ENCODE measurements around the gene TEX101. TPM values are rescaled to one million over a fixed set of nuclear protein-coding genes. Genes with fewer than 3 reads are reported as not detected.
"Not testable (repeated sequence)": the region's sequence is repeated elsewhere in the genome, so short reads cannot be mapped to it uniquely, and the experiment has no call there.

The TEX101 gene
- total RNA-seq, 3 donors from 2014 or later (not counting 1 experiment from before 2014, with no cell fraction given), result 1.4 TPM; not detected in 2

DNA sequence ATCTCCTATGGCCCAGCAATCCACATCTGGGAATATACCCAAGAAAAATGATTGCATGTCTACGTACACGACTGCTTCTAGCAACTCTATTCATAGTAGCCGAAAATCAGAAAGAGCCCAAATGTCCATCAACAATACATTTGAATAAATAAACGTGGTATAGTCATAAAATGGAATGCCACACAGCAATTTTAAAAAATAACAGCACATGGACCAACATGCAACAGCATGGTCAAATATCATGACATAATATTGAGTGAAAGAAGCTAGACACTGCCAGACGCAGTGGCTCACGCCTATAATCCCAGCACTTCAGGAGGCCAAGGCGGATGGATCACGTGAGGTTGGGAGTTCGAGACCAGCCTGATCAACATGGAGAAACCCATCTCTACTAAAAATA is 16.3 kb downstream of the TEX101 start:
- Mint-ChIP-seq H3K36me3 (no peaks in the 10 kb centered on the region), H3K4me3 (no peak overlapping the region), H3K4me1 (peaks cover 9% of the 10 kb centered on the region in 2 donors), H3K9me3 (no peaks in the 10 kb centered on the region), H3K27ac (no peak overlapping the region), H3K27me3 (ENCODE audit: low read depth in 2 of 2) (no peaks in the 10 kb centered on the region)
- intact Hi-C loops (cut with micrococcal nuclease), result no loop called here
- H3K27me3 ChIP-seq (ENCODE audit: control insufficient read depth, insufficient read depth, low read length), result no peaks in the 10 kb centered on the region
- H3K9me3 ChIP-seq (ENCODE audit: control insufficient read depth, insufficient read depth, low read length), result no peaks in the 10 kb centered on the region
- DNase-seq (no peak), ATAC-seq (no peak)
- no peaks in the 10 kb centered on the region for H3K36me3 ChIP-seq (ENCODE audit: control insufficient read depth, insufficient read depth, low read length)
- no peaks in the 10 kb centered on the region for H3K4me1 ChIP-seq (ENCODE audit: control insufficient read depth, insufficient read depth, low read length)
- no peak overlapping the region for H3K4me3 ChIP-seq (ENCODE audit: low read length)
- WGBS (ENCODE audit: insufficient coverage), result 95% methylated on average over 9 of the region's 9 CpGs
- no peak overlapping the region for H3K27ac ChIP-seq (ENCODE audit: low read length)
- no peak for TF ChIP-seq CTCF (IDR thresholded peaks at IDR 0.05)

- ATAC-seq, result no peak
- Mint-ChIP-seq H3K4me1 (peaks cover 18 to 20% of the 10 kb centered on the region in 2 donors), H3K4me3 (no peak overlapping the region), H3K27ac (peak overlapping the region in 1 of 2 donors; percentile 29), H3K36me3 (no peaks in the 10 kb centered on the region), H3K9me3 (no peaks in the 10 kb centered on the region), H3K27me3 (ENCODE audit: low read depth in 2 of 2) (no peaks in the 10 kb centered on the region)
- no peak for TF ChIP-seq CTCF (IDR thresholded peaks at IDR 0.05)
- Histone ChIP-seq H3K9me3 (ENCODE audit: control insufficient read depth, insufficient read depth, low read length) (no peaks in the 10 kb centered on the region), H3K27me3 (ENCODE audit: control insufficient read depth, insufficient read depth, low read length) (no peaks in the 10 kb centered on the region), H3K36me3 (ENCODE audit: control insufficient read depth, insufficient read depth, low read length) (no peaks in the 10 kb centered on the region), H3K4me1 (ENCODE audit: control insufficient read depth, insufficient read depth, low read length) (peaks cover 11% of the 10 kb centered on the region), H3K4me3 (ENCODE audit: low read length) (no peak overlapping the region), H3K27ac (ENCODE audit: low read length) (no peak overlapping the region)
- 93% methylated on average over 1 of the region's 2 CpGs for WGBS (ENCODE audit: insufficient coverage)
- no peak for DNase-seq
- intact Hi-C loops (cut with micrococcal nuclease), result loop anchor here (1.0 kb wide), 2 partner anchors 86 to 219 kb away; no protein-coding TSS in a partner anchor
Measured at GRCh38 chr19:43433358-43433673, 18.6 kb downstream of the TEX101 start.

DNA sequence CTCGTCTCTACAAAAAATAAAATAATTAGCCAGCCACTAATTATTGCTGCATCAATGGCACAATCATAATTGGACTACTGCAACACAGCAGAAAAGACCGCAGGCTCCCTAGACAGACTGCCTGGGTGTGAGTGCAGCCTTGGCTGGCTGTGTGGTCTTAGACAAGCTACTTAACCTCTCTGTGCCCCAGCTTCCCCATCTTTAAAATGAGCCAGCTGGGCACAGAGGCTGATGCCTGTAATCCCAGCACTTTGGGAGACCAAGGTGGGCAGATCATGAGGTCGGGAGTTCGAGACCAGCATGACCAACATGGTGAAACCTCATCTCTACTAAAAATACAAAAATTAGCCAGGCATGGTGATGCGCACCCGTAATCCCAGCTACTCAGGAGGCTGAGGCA is 19.0 kb downstream of the TEX101 start:
- intact Hi-C loops (cut with micrococcal nuclease), result loop anchor here (1.0 kb wide), 2 partner anchors 86 to 219 kb away; no protein-coding TSS in a partner anchor
- no peak overlapping the region for H3K4me3 Mint-ChIP-seq
- no peak for TF ChIP-seq CTCF (IDR thresholded peaks at IDR 0.05)

DNA sequence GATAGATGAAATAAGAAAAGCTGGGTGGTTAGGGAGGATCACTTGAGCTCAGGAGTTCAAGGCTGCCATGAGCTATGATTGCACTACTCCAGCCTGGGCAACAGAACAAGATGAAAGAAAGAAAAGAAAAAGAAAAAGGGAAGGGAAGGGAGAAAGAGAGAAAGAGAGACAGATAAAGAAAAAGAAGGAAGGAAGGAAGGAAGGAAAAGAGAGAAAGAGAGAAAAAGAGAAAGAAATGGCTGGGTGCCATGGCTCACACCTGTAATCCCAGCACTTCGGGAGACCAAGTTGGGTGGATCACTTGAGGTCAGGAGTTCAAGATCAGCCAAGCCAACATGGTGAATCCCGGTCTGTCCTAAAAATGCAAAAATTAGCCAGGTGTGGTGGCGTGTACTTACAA is 21.1 kb downstream of the TEX101 start:
- Histone ChIP-seq H3K4me3 (ENCODE audit: low read length) (no peak overlapping the region), H3K4me1 (ENCODE audit: control insufficient read depth, insufficient read depth, low read length) (peaks cover 24% of the 10 kb centered on the region), H3K27me3 (ENCODE audit: control insufficient read depth, insufficient read depth, low read length) (no peaks in the 10 kb centered on the region), H3K9me3 (ENCODE audit: control insufficient read depth, insufficient read depth, low read length) (no peaks in the 10 kb centered on the region), H3K36me3 (ENCODE audit: control insufficient read depth, insufficient read depth, low read length) (no peaks in the 10 kb centered on the region), H3K27ac (ENCODE audit: low read length) (no peak overlapping the region)
- no peaks in the 10 kb centered on the region for H3K9me3 Mint-ChIP-seq
- no peak for TF ChIP-seq CTCF (IDR thresholded peaks at IDR 0.05)
- H3K36me3 Mint-ChIP-seq, result no peaks in the 10 kb centered on the region
- no peaks in the 10 kb centered on the region for H3K27me3 Mint-ChIP-seq (ENCODE audit: low read depth in 2 of 2)
- H3K4me1 Mint-ChIP-seq, result peaks cover 35 to 39% of the 10 kb centered on the region in 2 donors
- 89% methylated on average over 3 of the region's 3 CpGs for WGBS (ENCODE audit: insufficient coverage)
- no peak overlapping the region for H3K4me3 Mint-ChIP-seq
- intact Hi-C loops (cut with micrococcal nuclease), result no loop called here
- DNase-seq (no peak), ATAC-seq (no peak)
- H3K27ac Mint-ChIP-seq, result peak overlapping the region; percentile 12 to 23

More for the DNA sequence above, 19.0 kb downstream of the TEX101 start:
- no peaks in the 10 kb centered on the region for H3K9me3 ChIP-seq (ENCODE audit: control insufficient read depth, insufficient read depth, low read length)
- Mint-ChIP-seq H3K27me3 (ENCODE audit: low read depth in 2 of 2) (no peaks in the 10 kb centered on the region), H3K4me1 (peaks cover 22 to 24% of the 10 kb centered on the region in 2 donors), H3K36me3 (no peaks in the 10 kb centered on the region), H3K27ac (no peak overlapping the region), H3K9me3 (no peaks in the 10 kb centered on the region)
- WGBS (ENCODE audit: insufficient coverage), result 91% methylated on average over 6 of the region's 6 CpGs
- H3K27me3 ChIP-seq (ENCODE audit: control insufficient read depth, insufficient read depth, low read length), result no peaks in the 10 kb centered on the region
- no peak for DNase-seq
- ATAC-seq, result no peak
- no peak overlapping the region for H3K4me3 ChIP-seq (ENCODE audit: low read length)
- peaks cover 15% of the 10 kb centered on the region for H3K4me1 ChIP-seq (ENCODE audit: control insufficient read depth, insufficient read depth, low read length)
- no peaks in the 10 kb centered on the region for H3K36me3 ChIP-seq (ENCODE audit: control insufficient read depth, insufficient read depth, low read length)
- H3K27ac ChIP-seq (ENCODE audit: low read length), result no peak overlapping the region

- intact Hi-C loops (cut with micrococcal nuclease); H3K9me3 Mint-ChIP-seq; H3K9me3 ChIP-seq (ENCODE audit: control insufficient read depth, insufficient read depth, low read length); ATAC-seq; H3K4me3 ChIP-seq (ENCODE audit: low read length); H3K27ac ChIP-seq (ENCODE audit: low read length); H3K27me3 ChIP-seq (ENCODE audit: control insufficient read depth, insufficient read depth, low read length); H3K36me3 Mint-ChIP-seq; H3K27me3 Mint-ChIP-seq (ENCODE audit: low read depth in 2 of 2); H3K36me3 ChIP-seq (ENCODE audit: control insufficient read depth, insufficient read depth, low read length): not testable (repeated sequence)
- Mint-ChIP-seq H3K4me3 (peak overlapping the region; percentile 25), H3K4me1 (peaks cover 35 to 41% of the 10 kb centered on the region in 2 donors), H3K27ac (peak overlapping the region; percentile 88 to 93)
- DNase-seq, result peak in 1 of 2 donors; percentile 56
- H3K4me1 ChIP-seq (ENCODE audit: control insufficient read depth, insufficient read depth, low read length), result peaks cover 24% of the 10 kb centered on the region
- WGBS (ENCODE audit: insufficient coverage), result 98% methylated on average over 10 of the region's 11 CpGs
Measured at GRCh38 chr19:43437284-43437683, 22.6 kb downstream of the TEX101 start.
